H1 (cell line): Measurements from ENCODE around the gene PC. TPM values are rescaled to one million over a fixed set of nuclear protein-coding genes. Genes with fewer than 3 reads are reported as not detected.

Experiments
- CTCF ChIA-PET: fragments of 300-600 bp; sonication (Branson Sonifier 250); formaldehyde crosslinking; loops from one replicate; lab custom pipeline; 2021; ENCODE audit not compliant: partially characterized antibody; lab: Charles Lee
- POLR2A ChIA-PET: fragments of 300-600 bp; sonication (Branson Sonifier 250); formaldehyde crosslinking; loops from one replicate; lab custom pipeline; 2021; ENCODE audit warnings: inconsistent platforms; ENCODE audit not compliant: partially characterized antibody; lab: Charles Lee
- DNase-seq, 2 experiments: peaks; one replicate each; pipeline versions ENCODE4 v3.0.0 to v3.0.0-alpha.2; 2010 to 2022; ENCODE audit warnings: low spot score in 2 of 2, low read depth in 1 of 2, mixed read lengths in 1 of 2
- FAIRE-seq: peaks from 2 replicates; lab custom pipeline; 2011; peaks lifted over from hg19 to GRCh38; lab: Jason Lieb, UNC
- H2AFZ ChIP-seq: 2 replicates; pipeline ENCODE4 v1.8.1; 2012; ENCODE audit warnings: low read length, inconsistent platforms
- H2AK5ac ChIP-seq: 2 replicates; pipeline ENCODE4 v1.6.1; 2013; ENCODE audit warnings: low read depth, low read length
- H2BK120ac ChIP-seq: replicated peaks from 2 replicates; pipeline ENCODE3; 2013; ENCODE audit warnings: low read depth, low read length, inconsistent platforms
- H2BK12ac ChIP-seq: 2 replicates; pipeline ENCODE4 v1.6.1; 2013; ENCODE audit warnings: low read depth, low read length
- H2BK15ac ChIP-seq: 2 replicates; pipeline ENCODE4 v1.6.1; 2013; ENCODE audit warnings: low read length
- H2BK20ac ChIP-seq: 2 replicates; pipeline ENCODE4 v1.6.1; 2013; ENCODE audit warnings: low read length
- H2BK5ac ChIP-seq: 2 replicates; pipeline ENCODE4 v1.6.1; 2013; ENCODE audit warnings: low read depth, low read length
- H3K14ac ChIP-seq: 2 replicates; pipeline ENCODE4 v1.6.1; 2013; ENCODE audit warnings: inconsistent platforms; ENCODE audit not compliant: insufficient read length
- H3K18ac ChIP-seq: 2 replicates; pipeline ENCODE4 v1.6.1; 2013; ENCODE audit warnings: low read length; ENCODE audit errors: extremely low read depth
- H3K23ac ChIP-seq: 2 replicates; pipeline ENCODE4 v1.6.1; 2013; ENCODE audit warnings: inconsistent platforms; ENCODE audit not compliant: insufficient read length
- H3K23me2 ChIP-seq: 2 replicates; pipeline ENCODE4 v1.6.1; 2013; ENCODE audit warnings: low read depth, low read length
- H3K27ac ChIP-seq: 2 replicates; pipeline ENCODE4 v1.6.1; 2011; ENCODE audit warnings: low read depth, low read length, inconsistent platforms
- H3K27me3 ChIP-seq, 4 experiments: replicated peaks in 1 of 4; 1 replicate in 1 of 4; 2 replicates in 3 of 4; pipeline versions ENCODE4 v1.6.1 to v1.8.1; 2011 to 2013; ENCODE audit warnings: low read length in 3 of 4, mild to moderate bottlenecking in 3 of 4, inconsistent platforms in 2 of 4, mixed read lengths in 2 of 4, moderate library complexity in 1 of 4; ENCODE audit not compliant: control insufficient read depth in 3 of 4, insufficient read depth in 3 of 4; ENCODE audit errors: extremely low read depth in 1 of 4
- H3K36me3 ChIP-seq, 4 experiments: 2 replicates each; pipeline versions ENCODE4 v1.6.1 to v1.8.1; 2011 to 2013; ENCODE audit warnings: mild to moderate bottlenecking in 4 of 4, low read length in 3 of 4, moderate library complexity in 2 of 4, control low read depth in 1 of 4, inconsistent platforms in 1 of 4; ENCODE audit not compliant: insufficient read depth in 4 of 4, control insufficient read depth in 2 of 4
- H3K4ac ChIP-seq: replicated peaks from 2 replicates; pipeline ENCODE3; 2013; ENCODE audit warnings: low read length, low read depth, mixed read lengths, inconsistent platforms; ENCODE audit not compliant: insufficient read length
- H3K4me1 ChIP-seq, 4 experiments: replicated peaks in 1 of 4; 1 replicate in 1 of 4; 2 replicates in 3 of 4; pipeline versions ENCODE4 v1.6.1 to v1.8.1; 2011 to 2013; ENCODE audit warnings: low read length in 3 of 4, inconsistent platforms in 2 of 4, mixed read lengths in 1 of 4; ENCODE audit not compliant: insufficient read depth in 4 of 4, control insufficient read depth in 3 of 4
- H3K4me2 ChIP-seq, 2 experiments: 2 replicates each; pipeline versions ENCODE4 v1.6.1 to v1.8.1; 2011 to 2013; ENCODE audit warnings: low read depth in 2 of 2, low read length in 2 of 2, control low read depth in 1 of 2, inconsistent platforms in 1 of 2, mild to moderate bottlenecking in 1 of 2; ENCODE audit not compliant: insufficient read depth in 1 of 2
- H3K4me3 ChIP-seq, 4 experiments: fragments of 200-600, 300-600 bp in 1 of 4; sonication (generic), shearing (Covaris generic), sonication (Bioruptor Twin) in 1 of 4; 2 replicates each; pipeline versions ENCODE4 v1.5.1 to v1.8.1; 2011 to 2016; ENCODE audit warnings: low read length in 4 of 4, low read depth in 3 of 4, control low read depth in 2 of 4, inconsistent platforms in 2 of 4, mild to moderate bottlenecking in 2 of 4, mixed read lengths in 1 of 4, moderate library complexity in 1 of 4; ENCODE audit not compliant: insufficient read depth in 2 of 4; ENCODE audit errors: extremely low read depth in 1 of 4
- H3K56ac ChIP-seq: replicated peaks from 2 replicates; pipeline ENCODE3; 2013; ENCODE audit warnings: low read depth, mild to moderate bottlenecking, mixed read lengths, low read length, inconsistent platforms; ENCODE audit not compliant: insufficient read length
- H3K79me1 ChIP-seq: 2 replicates; pipeline ENCODE4 v1.6.1; 2013; ENCODE audit warnings: low read depth, low read length, control low read depth
- H3K79me2 ChIP-seq, 2 experiments: 2 replicates each; pipeline versions ENCODE4 v1.6.1 to v1.8.1; 2012 to 2013; ENCODE audit warnings: low read length in 2 of 2, mild to moderate bottlenecking in 2 of 2, inconsistent platforms in 1 of 2; ENCODE audit not compliant: insufficient read depth in 2 of 2, control insufficient read depth in 1 of 2
- H3K9ac ChIP-seq, 4 experiments: replicated peaks in 1 of 4; 1 replicate in 1 of 4; 2 replicates in 3 of 4; pipeline versions ENCODE4 v1.6.1 to v1.8.1; 2011 to 2013; ENCODE audit warnings: low read depth in 3 of 4, low read length in 3 of 4, control low read depth in 2 of 4, mild to moderate bottlenecking in 2 of 4, moderate library complexity in 2 of 4, inconsistent platforms in 1 of 4; ENCODE audit errors: extremely low read depth in 1 of 4
- H3K9me3 ChIP-seq, 2 experiments: 2 replicates each; pipeline versions ENCODE4 v1.6.1 to v1.8.1; 2012 to 2013; ENCODE audit warnings: mild to moderate bottlenecking in 2 of 2, moderate library complexity in 2 of 2, control low read depth in 1 of 2, inconsistent platforms in 1 of 2, low read depth in 1 of 2, low read length in 1 of 2, mixed read lengths in 1 of 2; ENCODE audit not compliant: insufficient read depth in 2 of 2
- H4K20me1 ChIP-seq, 2 experiments: replicated peaks in 1 of 2; 2 replicates each; pipeline versions ENCODE3 to v1.8.1; 2011 to 2013; ENCODE audit warnings: inconsistent platforms in 2 of 2, low read length in 2 of 2, mild to moderate bottlenecking in 1 of 2; ENCODE audit not compliant: insufficient read depth in 2 of 2, control insufficient read depth in 1 of 2
- H4K5ac ChIP-seq: 2 replicates; pipeline ENCODE4 v1.6.1; 2013; ENCODE audit warnings: low read length, low read depth, mixed read lengths, inconsistent platforms; ENCODE audit not compliant: insufficient read length
- H4K8ac ChIP-seq: 2 replicates; pipeline ENCODE4 v1.8.0; 2013; ENCODE audit warnings: mild to moderate bottlenecking, moderate library complexity, low read length, inconsistent platforms; ENCODE audit not compliant: insufficient read depth; ENCODE audit errors: extremely low read depth
- H4K91ac ChIP-seq: replicated peaks from 2 replicates; pipeline ENCODE3; 2013; ENCODE audit warnings: low read length, mixed read lengths, inconsistent platforms; ENCODE audit not compliant: insufficient read length
- CEBPB ChIP-seq: IDR thresholded peaks from 2 replicates; pipeline ENCODE4 v1.6.1; 2012; ENCODE audit warnings: low read depth, low read length
- CHD2 ChIP-seq: IDR thresholded peaks from 2 replicates; pipeline ENCODE4 v1.6.1; 2012; ENCODE audit warnings: low read length, improper control_type of control experiment
- CTCF ChIP-seq, 3 experiments: IDR thresholded peaks; 1 replicate in 2 of 3; 2 replicates in 1 of 3; pipeline versions ENCODE4 v1.5.1 to v1.6.1; 2011; ENCODE audit warnings: low read length in 3 of 3, mild to moderate bottlenecking in 3 of 3, inconsistent platforms in 2 of 3, low read depth in 1 of 3, moderate library complexity in 1 of 3; ENCODE audit not compliant: insufficient read depth in 1 of 3; ENCODE audit errors: control extremely low read depth in 1 of 3
- HDAC2 ChIP-seq, 2 experiments: fragments of 300-600 bp in 1 of 2; sonication (generic) in 1 of 2; IDR thresholded peaks; 2 replicates each; pipeline ENCODE4 v1.6.1; 2011 to 2012; ENCODE audit warnings: low read depth in 2 of 2, low read length in 2 of 2, mild to moderate bottlenecking in 2 of 2, moderate library complexity in 2 of 2, borderline replicate concordance in 1 of 2, inconsistent platforms in 1 of 2
- JUND ChIP-seq: IDR thresholded peaks from 2 replicates; pipeline ENCODE4 v1.6.1; 2011; ENCODE audit warnings: mild to moderate bottlenecking, improper control_type of control experiment, low read length
- NANOG ChIP-seq: IDR thresholded peaks from 2 replicates; pipeline ENCODE4 v1.6.1; 2011; ENCODE audit warnings: low read length, low read depth, mild to moderate bottlenecking, inconsistent platforms; ENCODE audit not compliant: insufficient read depth, poor library complexity, severe bottlenecking
- RAD21 ChIP-seq, 2 experiments: IDR thresholded peaks in 1 of 2; conservative IDR thresholded peaks in 1 of 2; 2 replicates each; pipeline ENCODE4 v1.6.1; 2011; ENCODE audit warnings: low read depth in 2 of 2, low read length in 2 of 2, improper control_type of control experiment in 1 of 2, inconsistent platforms in 1 of 2, mild to moderate bottlenecking in 1 of 2, moderate library complexity in 1 of 2
- RFX5 ChIP-seq: IDR thresholded peaks from 2 replicates; pipeline ENCODE4 v1.6.1; 2011; ENCODE audit warnings: low read depth, low read length, improper control_type of control experiment, borderline replicate concordance
- SRF ChIP-seq: IDR thresholded peaks from 2 replicates; pipeline ENCODE4 v1.6.1; 2011; ENCODE audit warnings: mild to moderate bottlenecking, low read depth, low read length, moderate library complexity
- whole genome bisulfite sequencing, 2 experiments: shearing (Covaris generic) in 1 of 2; methylation state at CpG; one replicate each; pipeline versions ENCODE4 v1.1.6 to v1.1.7; 2013 to 2015; ENCODE audit warnings: low lambda C conversion rate in 2 of 2, mixed read lengths in 2 of 2, inconsistent platforms in 1 of 2, low coverage in 1 of 2, missing lambda C conversion rate in 1 of 2; ENCODE audit not compliant: insufficient replicate concordance in 2 of 2, insufficient coverage in 1 of 2, insufficient read length in 1 of 2; ENCODE audit errors: extremely low coverage in 1 of 2, missing lambda C conversion rate in 1 of 2; 5-methylcytosine and 5-hydroxymethylcytosine counted together
- polyA plus RNA-seq, 7 experiments: library from polyadenylated mRNA; depleted of rRNA in 3 of 7; stranded (reverse) in 5 of 7; unstranded in 2 of 7; fragments of >200 nt in 5 of 7; fragments of 200-250 nt in 2 of 7; gene quantifications; 1 replicate in 5 of 7; 2 replicates in 1 of 7; 4 replicates in 1 of 7; pipeline versions ENCODE4 v1.2.1 to v1.2.3, GENCODE V29; 2011 to 2013; ENCODE audit warnings: missing spikeins in 2 of 7, mixed read lengths in 2 of 7
- total RNA-seq: library from RNA; stranded (reverse); fragmentation: NEBNext Ultra II Directional; extraction: Animal tissue kit (Norgen Biotek cat#: 25700); gene quantifications from 2 replicates; pipeline ENCODE4 v1.2.1, GENCODE V29; 2021
- TF ChIP-seq, protein P1 (sequence below): IDR thresholded peaks from 2 replicates; pipeline ENCODE4 v1.6.1; 2012; ENCODE audit warnings: inconsistent platforms

PC gene
- total and polyA plus RNA-seq, 2 of the 8 experiments (the other 6 are each of a cell fraction or from before 2014, with no cell fraction given) = 11.5 to 27.5 TPM

DNA sequence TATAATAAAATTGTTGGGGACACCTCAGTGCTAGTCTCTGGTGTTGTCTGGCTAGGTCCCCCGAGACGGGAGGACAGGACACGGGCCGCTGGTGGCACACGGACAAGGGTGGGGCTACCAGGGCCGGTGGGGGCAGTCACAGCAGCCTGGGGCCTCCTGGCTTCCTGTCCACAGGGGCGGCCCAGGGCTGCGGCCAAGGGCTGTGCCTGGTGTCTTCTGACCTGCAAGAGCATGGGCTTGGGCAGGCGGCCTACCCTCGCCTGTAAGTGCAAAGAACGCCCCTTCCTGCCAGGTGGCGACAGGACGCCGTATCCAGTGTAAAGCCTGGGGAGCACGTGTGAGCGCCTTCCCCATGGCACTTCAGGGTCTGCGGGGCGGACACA is 97.7 kb downstream of the PC start:
- H3K23me2 ChIP-seq = peaks cover 8% of the 10 kb centered on the region
- no peak overlapping the region for H4K91ac ChIP-seq
- no peaks in the 10 kb centered on the region for H3K79me1 ChIP-seq
- no peak overlapping the region for H3K23ac ChIP-seq
- no peak overlapping the region for H3K4me3 ChIP-seq
- DNase-seq (no peak), FAIRE-seq (no peak)
- H3K9me3 ChIP-seq = no peaks in the 10 kb centered on the region
- no peak overlapping the region for H3K9ac ChIP-seq
- no peak overlapping the region for H3K4me2 ChIP-seq
- no peak overlapping the region; the same call in 1 of the 2 replicates for H2BK5ac ChIP-seq
- H3K79me2 ChIP-seq = no peaks in the 10 kb centered on the region
- no peak overlapping the region for H2BK12ac ChIP-seq
- ChIA-PET POLR2A (interaction anchor here (1.6 kb wide), 1 partner anchor 10 kb away, joined by 5 read pairs; no protein-coding TSS in a partner anchor), CTCF (interaction anchor here (0.9 to 13.8 kb wide), 7 partner anchors 9 to 159 kb away, joined by 3 to 199 read pairs (median 4); partner anchors contain the start of gene C11orf86)
- peaks cover 2 to 13% (median 8%) of the 10 kb centered on the region in 4 experiments for H3K4me1 ChIP-seq
- no peak overlapping the region for H2AFZ ChIP-seq
- no peak overlapping the region for H2BK20ac ChIP-seq
- H4K5ac ChIP-seq = no peak overlapping the region
- H3K27ac ChIP-seq = no peak overlapping the region
- peaks cover 2 to 4% of the 10 kb centered on the region in 2 experiments for H4K20me1 ChIP-seq
- no peak overlapping the region; the same call in 1 of the 2 replicates for H4K8ac ChIP-seq
- no peak overlapping the region for H2BK15ac ChIP-seq
- no peak overlapping the region for H3K56ac ChIP-seq
- WGBS, 2 experiments = 82% methylated on average over 18 of the region's 18 CpGs; no CpG with 5 or more reads in 1 of the 2 experiments
- H3K27me3 ChIP-seq = no peaks in the 10 kb centered on the region
- peaks cover 0 to 18% (median 1%) of the 10 kb centered on the region in 4 experiments; a peak in 4 of 8 replicates for H3K36me3 ChIP-seq
- H3K14ac ChIP-seq = no peak overlapping the region
- H3K18ac ChIP-seq = no peak overlapping the region
- no peak overlapping the region for H2AK5ac ChIP-seq
- H2BK120ac ChIP-seq = no peak overlapping the region
- H3K4ac ChIP-seq = no peak overlapping the region
- no peak for TF ChIP-seq CHD2
- no peak for TF ChIP-seq NANOG
- TF ChIP-seq RFX5 = no peak
- TF ChIP-seq HDAC2 (IDR thresholded peaks at IDR 0.05; ENCODE audit: borderline replicate concordance in 1 of 2, low read depth in 2 of 2, low read length in 2 of 2) = no peak
- TF ChIP-seq CEBPB = no peak
- peak; percentile 43 to 62 for TF ChIP-seq RAD21 (IDR thresholded peaks at IDR 0.05 in 1 of 2, conservative IDR thresholded peaks at IDR 0.05 in 1 of 2; ENCODE audit: low read depth in 2 of 2, low read length in 2 of 2)
- TF ChIP-seq SRF = no peak
- TF ChIP-seq, protein P1, sequence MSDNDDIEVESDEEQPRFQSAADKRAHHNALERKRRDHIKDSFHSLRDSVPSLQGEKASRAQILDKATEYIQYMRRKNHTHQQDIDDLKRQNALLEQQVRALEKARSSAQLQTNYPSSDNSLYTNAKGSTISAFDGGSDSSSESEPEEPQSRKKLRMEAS = peak; percentile 74
- TF ChIP-seq JUND = no peak
- TF ChIP-seq CTCF (IDR thresholded peaks at IDR 0.05; ENCODE audit: control extremely low read depth in 1 of 3, insufficient read depth in 1 of 3, low read depth in 1 of 3, low read length in 3 of 3) = peak in 2 of 3 experiments; percentile 40; a peak in 3 of 4 replicates
